Measurements from ENCODE around the gene RNU1-1.
"Not testable (repeated sequence)": the region's sequence is repeated elsewhere in the genome, so short reads cannot be mapped to it uniquely, and the experiment has no call there.

RNU1-1 gene

GRCh38 chr1:16521288-16521583 is 7.2 kb upstream of the RNU1-1 start:
- no peak for FAIRE-seq

- not testable (repeated sequence) for FAIRE-seq
Observed at GRCh38 chr1:16520435-16521287, 6.6 kb upstream of the RNU1-1 start.

- not testable (repeated sequence) for FAIRE-seq
Observed at GRCh38 chr1:16519255-16519951, 5.3 kb upstream of the RNU1-1 start.

GRCh38 chr1:16518913-16519254 is 4.8 kb upstream of the RNU1-1 start:
- not testable (repeated sequence) for FAIRE-seq

- FAIRE-seq: not testable (repeated sequence)
Observed at GRCh38 chr1:16516694-16517410, 2.8 kb upstream of the RNU1-1 start.

GRCh38 chr1:16513412-16514106 is 526 bp downstream of the RNU1-1 start:
- FAIRE-seq: not testable (repeated sequence)

GRCh38 chr1:16512624-16513411 is 1.3 kb downstream of the RNU1-1 start:
- FAIRE-seq: not testable (repeated sequence)

GRCh38 chr1:16511926-16512325 is 2.2 kb downstream of the RNU1-1 start:
- FAIRE-seq: not testable (repeated sequence)

- FAIRE-seq: not testable (repeated sequence)
Observed at GRCh38 chr1:16508861-16509445, 5.1 kb downstream of the RNU1-1 start.

GRCh38 chr1:16506364-16507136 is 7.5 kb downstream of the RNU1-1 start:
- FAIRE-seq: not testable (repeated sequence)

- not testable (repeated sequence) for FAIRE-seq
Observed at GRCh38 chr1:16505870-16506269, 8.2 kb downstream of the RNU1-1 start.

- no peak for FAIRE-seq
Observed at GRCh38 chr1:16503494-16503893, 10.6 kb downstream of the RNU1-1 start.

GRCh38 chr1:16501446-16501845 is 12.6 kb downstream of the RNU1-1 start:
- not testable (repeated sequence) for FAIRE-seq

GRCh38 chr1:16500975-16501374 is 13.1 kb downstream of the RNU1-1 start:
- not testable (repeated sequence) for FAIRE-seq

- FAIRE-seq: not testable (repeated sequence)
Observed at GRCh38 chr1:16500466-16500865, 13.6 kb downstream of the RNU1-1 start.

GRCh38 chr1:16498573-16499413 is 15.3 kb downstream of the RNU1-1 start:
- no peak for FAIRE-seq

- FAIRE-seq: not testable (repeated sequence)
Observed at GRCh38 chr1:16498047-16498446, 16.0 kb downstream of the RNU1-1 start.

GRCh38 chr1:16497474-16497904 is 16.6 kb downstream of the RNU1-1 start:
- FAIRE-seq: not testable (repeated sequence)

- FAIRE-seq: not testable (repeated sequence)
Observed at GRCh38 chr1:16493731-16494130, 20.4 kb downstream of the RNU1-1 start.

GRCh38 chr1:16492937-16493336 is 21.1 kb downstream of the RNU1-1 start:
- FAIRE-seq: not testable (repeated sequence)

Measured in endometrium (tissue), 2 donors.